ENCODE results near the gene KATNAL1.
A peak's percentile ranks its signal among the peaks of the same experiment; 100 is the strongest.

The KATNAL1 gene

GRCh38 chr13:30157616-30157993, 149.7 kb downstream of the KATNAL1 start:
- in situ Hi-C loops (cut with MboI; ENCODE audit: low sequenced_read_pairs, unreplicated experiment), result no loop called here
- TF ChIP-seq CTCF (IDR thresholded peaks at IDR 0.05; ENCODE audit: borderline replicate concordance, control extremely low read depth, extremely low read depth, insufficient read depth, missing control alignments), result no peak

GRCh38 chr13:30156826-30157615, 150.3 kb downstream of the KATNAL1 start:
- no peak for DNase-seq (ENCODE audit: low spot score)
- in situ Hi-C loops (cut with MboI; ENCODE audit: low sequenced_read_pairs, unreplicated experiment), result no loop called here
- no peak for TF ChIP-seq CTCF (IDR thresholded peaks at IDR 0.05; ENCODE audit: borderline replicate concordance, control extremely low read depth, extremely low read depth, insufficient read depth, missing control alignments)

More at GRCh38 chr13:30157616-30157993, 149.7 kb downstream of the KATNAL1 start:
- peak; percentile 69 for DNase-seq (ENCODE audit: low spot score)

GRCh38 chr13:30156270-30156669, 151.1 kb downstream of the KATNAL1 start:
- TF ChIP-seq CTCF (IDR thresholded peaks at IDR 0.05; ENCODE audit: borderline replicate concordance, control extremely low read depth, extremely low read depth, insufficient read depth, missing control alignments), result no peak
- in situ Hi-C loops (cut with MboI; ENCODE audit: low sequenced_read_pairs, unreplicated experiment), result no loop called here
- DNase-seq (ENCODE audit: low spot score), result peak; percentile 18

- in situ Hi-C loops (cut with MboI; ENCODE audit: low sequenced_read_pairs, unreplicated experiment), result no loop called here
- no peak for DNase-seq (ENCODE audit: low spot score)
- no peak for TF ChIP-seq CTCF (IDR thresholded peaks at IDR 0.05; ENCODE audit: borderline replicate concordance, control extremely low read depth, extremely low read depth, insufficient read depth, missing control alignments)
Observed at GRCh38 chr13:30154931-30155330, 152.4 kb downstream of the KATNAL1 start.

GRCh38 chr13:30154531-30154930, 152.8 kb downstream of the KATNAL1 start:
- in situ Hi-C loops (cut with MboI; ENCODE audit: low sequenced_read_pairs, unreplicated experiment), result no loop called here
- no peak for DNase-seq (ENCODE audit: low spot score)
- no peak for TF ChIP-seq CTCF (IDR thresholded peaks at IDR 0.05; ENCODE audit: borderline replicate concordance, control extremely low read depth, extremely low read depth, insufficient read depth, missing control alignments)

- no peak for TF ChIP-seq CTCF (IDR thresholded peaks at IDR 0.05; ENCODE audit: borderline replicate concordance, control extremely low read depth, extremely low read depth, insufficient read depth, missing control alignments)
- in situ Hi-C loops (cut with MboI; ENCODE audit: low sequenced_read_pairs, unreplicated experiment), result no loop called here
- peak; percentile 24 for DNase-seq (ENCODE audit: low spot score)
Observed at GRCh38 chr13:30153545-30154426, 153.6 kb downstream of the KATNAL1 start.

Data from GM13976 (cell line).